ENCODE data around the gene ADAM30.

- TF ChIP-seq NCOA2 (CRISPR knock-in tag; IDR thresholded peaks at IDR 0.05) (no peak), ZNF556 (CRISPR knock-in tag; IDR thresholded peaks at IDR 0.05; ENCODE audit: borderline replicate concordance) (no peak), CTCF (CRISPR knock-in tag; IDR thresholded peaks at IDR 0.05) (no peak), KDM1A (CRISPR knock-in tag; IDR thresholded peaks at IDR 0.05) (no peak), ZNF558 (CRISPR knock-in tag; IDR thresholded peaks at IDR 0.05; ENCODE audit: borderline replicate concordance) (no peak), SP1 (IDR thresholded peaks at IDR 0.05) (no peak), SP1 (CRISPR knock-in tag; IDR thresholded peaks at IDR 0.05) (no peak), ZNF331 (CRISPR knock-in tag; IDR thresholded peaks at IDR 0.05) (no peak), EP300 (IDR thresholded peaks at IDR 0.05; ENCODE audit: low read depth in 2 of 2, low read length in 2 of 2) (no peak), EP300 (CRISPR knock-in tag; IDR thresholded peaks at IDR 0.05; ENCODE audit: borderline replicate concordance) (no peak)
- TF ChIP-seq, protein P1, sequence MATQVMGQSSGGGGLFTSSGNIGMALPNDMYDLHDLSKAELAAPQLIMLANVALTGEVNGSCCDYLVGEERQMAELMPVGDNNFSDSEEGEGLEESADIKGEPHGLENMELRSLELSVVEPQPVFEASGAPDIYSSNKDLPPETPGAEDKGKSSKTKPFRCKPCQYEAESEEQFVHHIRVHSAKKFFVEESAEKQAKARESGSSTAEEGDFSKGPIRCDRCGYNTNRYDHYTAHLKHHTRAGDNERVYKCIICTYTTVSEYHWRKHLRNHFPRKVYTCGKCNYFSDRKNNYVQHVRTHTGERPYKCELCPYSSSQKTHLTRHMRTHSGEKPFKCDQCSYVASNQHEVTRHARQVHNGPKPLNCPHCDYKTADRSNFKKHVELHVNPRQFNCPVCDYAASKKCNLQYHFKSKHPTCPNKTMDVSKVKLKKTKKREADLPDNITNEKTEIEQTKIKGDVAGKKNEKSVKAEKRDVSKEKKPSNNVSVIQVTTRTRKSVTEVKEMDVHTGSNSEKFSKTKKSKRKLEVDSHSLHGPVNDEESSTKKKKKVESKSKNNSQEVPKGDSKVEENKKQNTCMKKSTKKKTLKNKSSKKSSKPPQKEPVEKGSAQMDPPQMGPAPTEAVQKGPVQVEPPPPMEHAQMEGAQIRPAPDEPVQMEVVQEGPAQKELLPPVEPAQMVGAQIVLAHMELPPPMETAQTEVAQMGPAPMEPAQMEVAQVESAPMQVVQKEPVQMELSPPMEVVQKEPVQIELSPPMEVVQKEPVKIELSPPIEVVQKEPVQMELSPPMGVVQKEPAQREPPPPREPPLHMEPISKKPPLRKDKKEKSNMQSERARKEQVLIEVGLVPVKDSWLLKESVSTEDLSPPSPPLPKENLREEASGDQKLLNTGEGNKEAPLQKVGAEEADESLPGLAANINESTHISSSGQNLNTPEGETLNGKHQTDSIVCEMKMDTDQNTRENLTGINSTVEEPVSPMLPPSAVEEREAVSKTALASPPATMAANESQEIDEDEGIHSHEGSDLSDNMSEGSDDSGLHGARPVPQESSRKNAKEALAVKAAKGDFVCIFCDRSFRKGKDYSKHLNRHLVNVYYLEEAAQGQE (IDR thresholded peaks at IDR 0.05; ENCODE audit: borderline replicate concordance in 1 of 2, low read depth in 1 of 2, low read length in 2 of 2), result no peak
Measured at GRCh38 chr1:119920104-119920968, 24.0 kb upstream of the ADAM30 start.

Data from HepG2 (cell line).